Stimulated activated CD8-positive, alpha-beta memory T cell treated with anti-CD3 and anti-CD28 coated beads, Interleukin-2, amount 100 ng/mL, for 48 hours (primary cell): ENCODE measurements around the gene INTS1.
"Not testable (repeated sequence)": the region's sequence is repeated elsewhere in the genome, so short reads cannot be mapped to it uniquely, and the experiment has no call there.

Experiments
- DNase-seq, 2 donors: peaks; one replicate each; pipeline ENCODE4 v3.0.0-alpha.2; 2020; ENCODE audit warnings: low read depth in 2 of 2

INTS1 gene

GRCh38 chr7:1529383-1530116, 25.4 kb upstream of the INTS1 start:
- no peak for DNase-seq

DNA sequence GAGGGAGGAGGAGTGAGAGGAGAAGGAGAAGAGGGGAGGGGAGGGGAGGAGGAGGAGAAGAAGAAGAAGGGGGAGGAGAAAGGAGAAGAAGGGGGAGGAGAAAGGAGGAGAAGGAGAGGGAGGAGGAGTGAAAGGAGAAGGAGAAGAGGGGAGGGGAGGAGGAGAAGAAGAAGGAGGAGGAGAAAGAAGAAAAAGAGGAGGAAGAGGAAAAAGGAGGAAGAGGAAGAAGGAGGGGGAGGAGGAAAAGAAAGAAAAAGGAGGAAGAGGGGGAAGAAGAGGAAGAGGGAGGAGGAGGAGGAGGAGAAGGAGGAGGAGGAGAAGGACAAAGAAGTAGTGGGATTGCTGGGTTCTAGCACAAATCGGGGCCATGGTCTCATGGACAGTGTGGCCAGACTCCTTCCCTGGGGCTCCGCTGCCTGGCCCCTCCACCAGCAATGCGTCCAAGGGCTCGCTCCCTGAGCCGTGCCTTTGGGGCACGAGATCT, 22.1 kb upstream of the INTS1 start:
- DNase-seq = no peak

DNA sequence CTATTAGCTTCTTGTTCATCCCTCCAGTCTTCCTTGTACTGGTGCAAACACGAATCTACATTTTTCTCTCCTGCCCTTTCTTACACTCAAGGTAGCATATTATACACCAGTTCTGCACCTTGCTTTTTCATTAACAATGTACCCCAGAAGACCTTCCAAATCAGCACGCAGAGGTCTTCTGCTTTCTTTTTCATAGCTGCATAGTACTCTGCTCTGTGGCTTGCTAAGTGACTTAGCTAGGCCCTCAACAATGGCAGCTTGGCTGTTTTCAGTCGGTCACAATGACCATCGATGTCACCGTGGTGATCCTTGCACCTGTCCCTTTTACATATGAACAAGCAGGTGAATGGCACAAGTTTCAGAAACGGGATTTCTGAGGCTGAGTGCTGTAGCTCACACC, 21.2 kb upstream of the INTS1 start:
- DNase-seq = no peak

GRCh38 chr7:1523844-1524243, 19.7 kb upstream of the INTS1 start:
- no peak for DNase-seq

GRCh38 chr7:1523208-1523607, 19.0 kb upstream of the INTS1 start:
- no peak for DNase-seq

DNA sequence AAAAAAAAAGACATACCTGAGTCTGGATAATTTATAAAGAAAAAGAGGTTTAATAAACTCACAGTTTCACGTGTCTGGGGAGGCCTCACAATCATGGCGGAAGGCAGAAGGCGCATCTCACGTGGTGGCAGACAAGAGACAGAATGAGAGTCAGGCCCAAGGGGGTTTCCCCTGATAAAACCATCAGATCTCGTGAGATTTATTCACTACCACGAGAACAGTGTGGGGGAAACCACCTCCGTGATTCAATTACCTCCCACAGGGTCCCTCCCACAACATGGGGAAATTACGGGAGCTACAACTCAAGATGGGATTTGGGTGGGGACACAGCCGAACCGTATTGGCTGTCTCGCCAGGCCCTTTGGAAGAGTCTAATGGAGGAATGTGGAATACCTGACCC, 17.3 kb upstream of the INTS1 start:
- DNase-seq = no peak

DNA sequence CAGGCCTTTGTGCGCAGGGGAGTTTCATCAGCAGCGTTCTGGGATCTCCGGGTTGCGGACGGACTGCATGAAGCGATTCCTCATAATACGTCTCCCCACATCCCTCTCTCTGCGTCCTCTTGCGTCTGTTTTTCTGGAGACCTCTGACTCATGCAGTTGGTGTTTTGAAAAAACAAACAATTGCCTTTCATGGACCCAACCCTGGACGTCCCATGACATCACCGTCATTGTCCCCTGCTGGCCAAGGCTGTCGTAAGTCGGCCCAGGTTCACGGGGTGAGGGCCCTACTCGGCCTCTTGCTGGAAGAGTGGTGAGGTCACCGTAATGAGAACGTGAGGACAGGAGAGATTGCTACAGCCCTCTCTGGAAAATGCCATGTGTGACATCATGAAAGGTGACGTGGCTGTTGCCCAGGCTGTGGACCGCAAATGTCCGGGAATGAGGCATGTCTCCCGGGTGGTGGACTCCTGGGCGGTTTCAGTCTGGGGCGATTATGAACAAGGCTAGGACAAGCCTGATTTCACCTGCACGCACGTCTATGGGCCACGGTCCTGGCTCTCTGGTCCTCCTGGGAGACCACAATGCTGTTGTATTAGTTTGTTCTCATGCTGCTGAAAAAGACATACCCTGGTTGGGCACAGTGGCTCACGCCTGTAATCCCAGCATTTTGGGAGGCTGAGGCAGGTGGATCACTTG, 16.5 kb upstream of the INTS1 start:
- DNase-seq = no peak

DNA sequence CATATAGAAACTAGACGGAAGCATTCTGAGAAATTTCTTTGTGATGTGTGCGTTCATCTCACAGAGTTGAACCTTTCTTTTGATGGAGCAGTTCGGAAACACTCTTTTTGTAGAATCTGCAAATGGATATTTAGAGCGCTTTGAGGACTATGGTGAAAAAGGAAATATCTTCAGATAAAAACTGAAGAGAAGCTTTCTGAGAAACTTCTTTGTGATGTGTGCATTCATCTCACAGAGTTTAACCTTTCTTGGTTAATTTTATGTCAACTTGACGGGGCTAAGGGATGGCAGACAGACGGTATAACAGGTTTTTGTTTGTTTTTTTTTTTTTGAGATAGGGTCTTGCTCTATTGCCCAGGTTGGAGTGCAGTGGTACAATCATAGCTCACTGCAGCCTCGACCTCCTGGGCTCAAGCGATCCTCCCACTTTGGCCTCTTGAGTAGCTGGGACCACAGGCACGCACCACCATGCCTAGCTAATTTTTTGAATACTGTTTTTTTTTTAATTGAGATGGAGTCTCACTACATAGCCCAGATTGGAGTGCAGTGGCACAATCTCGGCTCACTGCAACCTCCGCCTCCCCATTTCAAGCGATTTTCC, 15.2 kb upstream of the INTS1 start:
- not testable (repeated sequence) for DNase-seq

DNA sequence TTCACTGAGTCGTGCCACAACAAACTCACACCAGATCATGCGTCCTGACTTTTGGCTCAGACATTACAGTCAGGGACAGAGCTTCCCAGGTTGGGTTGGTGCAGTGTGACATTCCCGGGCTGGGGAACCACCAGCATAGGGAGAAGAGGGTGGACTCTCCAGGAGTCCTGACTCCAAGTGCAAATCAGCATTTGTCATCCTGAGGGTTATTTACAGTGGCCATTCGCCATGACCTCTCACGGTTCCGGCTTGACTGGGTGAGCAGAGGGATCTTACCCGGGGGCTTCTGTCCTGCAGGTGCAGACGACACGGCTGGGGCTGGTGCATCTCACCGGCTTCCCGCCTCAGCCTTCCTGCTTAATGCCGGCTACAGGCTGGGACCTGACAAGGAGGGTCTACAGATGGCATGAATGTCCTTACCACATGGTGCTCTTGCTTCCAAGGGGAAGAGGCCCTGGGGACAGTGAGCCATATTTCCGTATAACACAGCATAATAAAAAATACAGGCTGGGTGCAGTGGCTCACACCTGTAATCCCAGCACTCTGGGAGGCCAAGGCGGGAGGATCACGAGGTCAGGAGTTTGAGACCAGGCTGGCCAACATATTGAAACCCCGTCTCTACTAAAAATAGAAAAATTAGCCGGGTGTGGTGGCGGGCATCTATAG, 12.5 kb upstream of the INTS1 start:
- no peak for DNase-seq

- not testable (repeated sequence) for DNase-seq
Observed at GRCh38 chr7:1515509-1515967, 11.3 kb upstream of the INTS1 start.

GRCh38 chr7:1514995-1515401, 10.8 kb upstream of the INTS1 start:
- no peak for DNase-seq

DNA sequence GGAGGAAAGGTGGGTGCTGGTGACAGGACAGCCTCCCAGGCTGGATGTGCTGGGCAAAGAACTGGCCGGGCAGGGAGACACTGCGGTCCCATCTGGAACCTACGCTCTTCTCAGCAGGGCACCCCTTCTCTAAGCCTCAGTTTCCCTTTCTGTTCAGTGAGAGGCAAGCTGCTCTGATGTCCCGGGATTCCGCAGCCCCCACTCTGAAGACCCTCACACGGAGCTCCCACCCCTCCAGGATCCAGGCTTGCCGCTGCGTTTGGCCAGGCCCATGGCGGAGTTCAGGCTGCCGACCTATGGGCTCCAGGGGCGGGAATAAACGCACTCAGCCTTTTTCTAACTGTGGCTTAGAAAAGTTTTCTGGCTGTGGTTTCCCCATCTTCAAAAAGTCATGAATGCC, 10.2 kb upstream of the INTS1 start:
- DNase-seq = no peak

DNA sequence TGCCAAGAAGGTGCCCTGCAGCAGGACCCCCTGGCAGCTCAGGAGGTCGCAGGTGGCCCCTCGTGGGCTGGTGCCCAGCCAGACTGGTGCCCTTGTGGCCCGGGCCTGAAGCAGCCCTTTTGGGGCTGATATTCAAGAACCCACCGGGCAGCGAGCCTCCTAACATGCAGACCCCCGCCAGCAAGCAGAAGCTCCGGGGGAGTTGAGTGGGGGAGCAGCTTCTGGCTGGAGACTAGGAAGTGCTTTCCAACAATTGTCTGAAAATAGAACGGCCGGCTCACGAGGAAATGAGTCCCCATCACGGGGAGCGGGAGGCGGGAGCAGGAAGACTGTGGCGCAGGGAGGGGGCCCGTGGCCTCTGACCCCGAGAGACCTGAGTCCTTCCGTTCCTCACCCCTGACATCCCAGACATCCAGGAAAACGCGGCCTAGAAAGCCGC, 9.5 kb upstream of the INTS1 start:
- DNase-seq = no peak

DNA sequence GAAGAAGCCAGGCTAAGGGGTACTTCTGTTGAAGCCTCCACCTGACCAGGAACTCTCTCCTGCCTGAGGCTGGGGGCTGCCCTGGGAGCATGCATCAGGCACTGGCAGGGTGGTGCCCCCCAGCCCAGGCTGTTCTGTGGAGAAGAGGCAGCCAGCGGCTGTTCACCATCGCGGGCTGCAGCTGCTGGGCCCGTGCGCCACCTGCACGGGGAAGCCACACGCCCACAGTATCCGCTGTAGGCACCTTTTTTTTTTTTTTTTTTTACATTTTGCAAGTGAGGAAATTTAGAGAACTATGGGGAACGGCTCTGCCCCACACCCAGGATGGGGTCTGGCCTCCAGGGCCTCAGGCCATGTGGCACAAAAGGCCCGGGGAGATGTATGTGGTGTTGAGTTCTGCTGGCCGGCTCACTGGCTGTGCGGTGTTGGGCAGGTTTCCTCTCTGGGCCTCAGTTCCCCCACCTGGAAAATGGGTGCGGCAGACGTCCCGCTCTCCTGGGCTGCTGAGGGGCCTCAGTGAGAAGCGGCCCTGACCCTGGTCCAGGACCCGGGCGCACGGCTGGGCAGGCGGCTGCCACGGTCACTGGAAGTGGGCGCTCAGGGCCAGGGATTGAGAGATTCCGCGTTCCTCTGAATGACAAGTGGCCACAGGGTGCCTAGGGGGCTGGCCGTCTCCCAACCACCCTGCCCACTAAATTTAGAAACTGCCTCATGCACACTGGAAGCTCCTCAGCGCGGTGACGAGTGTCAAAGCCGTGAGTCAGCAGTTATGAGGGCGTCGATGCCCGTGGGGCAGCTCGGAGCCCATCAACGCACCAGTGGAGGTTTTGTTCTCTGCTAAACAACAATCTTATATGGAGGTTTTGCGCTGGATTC, 8.8 kb upstream of the INTS1 start:
- DNase-seq = no peak

DNA sequence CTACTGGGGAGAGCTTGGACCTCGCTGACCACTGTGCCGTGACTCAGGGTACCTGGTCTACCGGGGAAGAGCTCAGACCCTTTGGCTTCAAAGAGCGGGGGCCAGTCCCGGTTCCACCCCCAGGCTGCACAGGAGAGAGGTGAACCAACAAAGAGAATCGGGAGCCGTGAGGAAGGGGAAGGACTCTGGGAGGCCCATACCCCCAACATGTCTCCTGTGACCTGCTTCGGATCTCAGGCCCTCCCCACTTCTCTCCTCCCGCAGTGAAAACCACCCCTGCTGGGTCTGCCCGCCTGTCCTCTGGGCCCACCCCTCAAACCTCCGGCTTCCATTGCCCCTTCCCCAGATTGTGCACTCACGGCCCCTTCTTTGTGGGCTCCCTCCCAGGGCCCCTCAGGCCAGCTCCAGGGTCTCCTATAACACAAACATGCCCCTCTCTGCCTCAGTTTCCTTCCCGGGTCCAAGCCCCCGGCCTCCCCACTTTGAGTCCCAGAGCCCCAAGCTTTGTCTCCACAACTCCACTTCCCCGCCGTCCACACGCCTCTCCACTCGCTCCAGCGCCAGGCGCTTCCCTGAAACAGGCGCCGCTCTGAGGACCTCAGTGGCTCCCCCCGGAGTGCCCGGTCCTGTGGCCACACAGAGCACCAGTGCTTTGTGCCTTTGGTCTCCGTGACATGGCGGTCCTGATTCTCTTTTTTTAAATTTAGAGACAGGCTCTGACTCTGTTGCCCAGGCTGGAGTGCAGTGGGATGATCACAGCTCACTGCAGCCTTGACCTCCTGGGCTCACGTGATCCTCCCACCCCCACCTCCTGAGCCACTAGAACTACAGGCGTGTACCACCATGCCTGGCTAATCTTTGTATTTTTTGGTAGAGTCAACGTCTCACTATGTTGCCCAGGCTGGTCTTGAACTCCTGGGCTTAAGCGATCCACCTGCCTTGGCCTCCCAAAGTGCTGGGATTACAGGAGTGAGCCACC, 7.5 kb upstream of the INTS1 start:
- DNase-seq = no peak

DNA sequence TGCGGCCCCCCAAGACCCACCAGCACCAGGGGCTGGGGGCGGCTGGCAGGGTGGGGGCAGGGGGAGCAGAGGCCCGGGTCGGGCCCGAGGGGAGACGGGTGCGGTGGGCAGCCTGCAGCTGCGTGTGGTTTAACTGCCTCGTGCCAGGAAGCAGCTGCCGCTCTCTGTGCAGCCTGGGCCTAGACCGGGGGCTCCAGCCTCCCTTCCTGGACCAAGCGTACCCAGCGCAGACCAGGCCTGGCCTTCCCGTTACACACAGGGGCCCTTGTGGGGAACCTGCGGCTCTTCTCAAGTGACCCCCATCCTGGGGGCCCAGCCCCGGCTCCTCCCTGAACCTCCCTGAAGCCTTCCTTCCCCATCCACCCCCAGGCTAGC, 6.6 kb upstream of the INTS1 start:
- no peak for DNase-seq

DNA sequence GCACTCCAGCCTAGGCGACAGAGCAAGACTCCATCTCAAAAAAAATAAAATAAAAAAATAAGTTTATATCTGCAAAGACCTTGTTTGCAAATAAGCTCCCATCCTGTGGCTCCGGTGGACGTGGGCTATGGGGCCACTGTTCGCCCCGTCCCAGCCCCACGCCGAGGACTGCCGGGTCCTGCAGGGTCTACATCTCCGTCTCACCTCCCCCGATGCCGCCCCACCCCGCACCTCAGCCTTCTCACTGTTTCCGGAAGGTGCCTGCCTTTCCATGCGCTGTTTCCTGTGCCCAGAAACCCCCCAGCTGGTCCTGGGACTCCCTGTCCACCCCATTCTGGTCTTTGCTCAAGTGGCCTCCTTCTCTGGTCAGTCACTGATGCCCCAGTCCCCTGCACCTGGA, 5.0 kb upstream of the INTS1 start:
- no peak for DNase-seq

DNA sequence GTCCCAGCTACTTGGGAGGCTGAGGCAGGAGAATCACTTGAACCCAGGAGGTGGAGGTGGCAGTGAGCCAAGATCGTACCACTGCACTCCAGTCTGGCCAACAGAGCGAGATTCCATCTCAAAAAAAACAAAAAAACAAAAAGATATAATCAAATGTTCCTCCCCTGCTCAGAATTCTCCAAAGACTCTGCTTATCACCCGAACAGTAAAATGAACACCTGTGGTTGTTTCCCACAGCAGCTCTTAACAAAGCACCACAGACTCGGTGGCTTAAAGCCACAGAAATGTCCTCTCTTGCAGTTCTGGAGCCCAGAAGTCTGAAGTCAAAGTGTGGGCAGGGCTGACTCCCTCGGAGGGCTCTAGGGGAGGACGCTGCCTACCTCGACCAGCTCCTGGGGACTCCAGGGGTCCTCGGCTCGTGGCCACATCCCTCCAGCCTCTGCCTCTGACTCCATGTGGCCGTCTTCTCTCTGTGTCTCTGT, 4.1 kb upstream of the INTS1 start:
- no peak for DNase-seq

- no peak for DNase-seq
Observed at GRCh38 chr7:1505731-1506550, 1.8 kb upstream of the INTS1 start.
